ENCODE data around the gene BBS12.

BBS12 gene

DNA sequence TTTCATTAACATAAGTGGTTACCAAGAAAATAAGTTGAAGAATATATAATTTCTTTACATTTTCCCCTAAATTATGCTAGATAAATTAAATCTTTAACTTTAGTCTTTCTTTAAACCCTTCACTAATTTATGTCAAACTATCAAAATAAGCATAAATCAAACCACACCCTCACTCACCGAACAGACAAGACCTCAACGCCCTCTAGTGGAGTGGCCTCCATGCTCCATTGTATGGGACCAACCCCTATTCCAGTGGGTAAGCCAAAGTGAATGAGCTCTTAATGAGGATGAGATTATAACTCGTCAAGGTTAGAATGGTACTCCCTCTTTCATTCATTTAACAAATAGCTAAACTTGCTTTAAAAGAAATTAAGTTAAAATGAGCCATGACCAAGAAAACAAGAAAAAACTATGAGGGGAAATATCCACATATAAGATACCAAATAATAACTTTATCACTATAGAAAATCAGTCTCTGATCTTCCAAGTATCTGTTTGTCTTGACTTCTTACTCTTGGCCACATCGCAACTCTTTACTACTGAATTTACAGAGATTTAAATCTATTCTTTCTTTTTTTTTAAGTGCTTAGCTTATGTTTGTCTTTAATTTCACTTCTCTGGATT is 15.6 kb upstream of the BBS12 start:
- DNase-seq = peak; percentile 84 to 85

DNA sequence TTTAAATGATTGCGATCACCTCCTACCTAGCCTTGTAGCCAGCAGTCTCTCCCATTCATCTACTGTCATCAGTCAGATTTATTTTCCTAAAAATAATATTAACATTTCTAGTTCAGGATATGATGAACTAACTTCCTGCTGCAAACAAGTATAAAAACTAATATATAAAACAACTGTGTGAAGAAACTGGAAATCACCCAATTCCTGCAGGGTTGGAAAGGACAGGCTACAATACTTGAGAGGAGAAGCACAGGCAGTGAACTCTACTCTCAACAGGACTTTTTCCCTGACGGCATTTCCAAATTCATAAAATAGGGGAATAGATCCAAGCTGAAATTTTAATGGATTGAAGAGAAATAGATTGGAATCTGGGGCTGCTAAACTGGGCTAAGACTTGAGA is 14.2 kb upstream of the BBS12 start:
- no peak for DNase-seq

DNA sequence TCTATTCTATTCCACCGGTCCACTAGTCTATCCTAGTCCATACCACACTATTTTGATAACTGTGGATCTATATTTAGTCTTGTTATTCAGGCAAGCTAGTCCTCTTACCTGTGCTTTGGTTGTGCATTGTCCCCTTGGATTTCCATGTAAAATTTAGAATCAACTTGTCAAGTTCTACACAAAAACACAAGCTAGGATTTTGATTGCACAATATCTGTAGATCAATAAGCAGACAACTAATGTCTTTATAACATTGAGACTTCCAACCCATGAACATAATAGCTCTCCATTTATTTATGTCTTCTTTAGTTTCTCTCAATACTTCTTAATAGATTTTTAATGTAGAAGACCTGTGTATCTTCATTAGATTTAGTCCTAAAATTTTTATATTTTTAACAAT is 10.2 kb upstream of the BBS12 start:
- no peak for DNase-seq

DNA sequence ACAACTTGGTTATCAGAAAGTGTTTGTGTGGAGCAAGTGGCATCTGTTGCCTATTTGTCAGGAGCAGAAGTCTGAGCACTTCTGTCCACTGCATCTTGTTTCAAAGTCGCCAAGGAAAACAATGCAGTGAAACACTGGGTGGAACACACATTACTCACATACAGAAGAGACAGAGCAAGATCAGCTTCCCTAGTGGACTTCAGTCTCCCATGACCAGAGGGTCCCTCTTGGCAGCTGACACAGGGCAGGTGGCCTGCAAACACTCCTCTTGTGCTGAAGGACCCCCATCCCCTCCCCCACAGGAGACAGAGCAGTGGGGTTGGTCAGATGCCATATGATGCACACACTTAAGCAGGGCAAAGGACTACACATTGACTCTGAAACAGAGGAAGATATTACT is 3.6 kb upstream of the BBS12 start:
- DNase-seq = no peak

DNA sequence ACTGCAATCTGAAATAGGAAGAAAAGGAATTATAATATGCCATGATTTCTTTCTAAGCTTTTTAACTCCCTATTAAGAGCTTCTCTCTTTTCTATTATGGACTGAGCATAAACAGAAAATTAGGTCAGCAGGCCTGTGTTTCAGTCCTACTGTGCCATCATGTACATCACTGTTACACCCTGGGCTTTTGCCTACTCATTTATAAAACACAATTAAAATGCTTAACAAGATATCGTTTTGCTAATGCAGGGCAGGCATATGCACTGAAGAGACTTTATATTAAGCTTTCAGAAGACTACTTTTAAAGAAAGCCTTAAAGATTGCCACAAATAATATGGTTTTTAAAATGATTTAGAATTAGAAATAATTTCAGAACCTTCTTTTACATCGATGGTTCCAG is 828 bp upstream of the BBS12 start:
- DNase-seq = no peak

DNA sequence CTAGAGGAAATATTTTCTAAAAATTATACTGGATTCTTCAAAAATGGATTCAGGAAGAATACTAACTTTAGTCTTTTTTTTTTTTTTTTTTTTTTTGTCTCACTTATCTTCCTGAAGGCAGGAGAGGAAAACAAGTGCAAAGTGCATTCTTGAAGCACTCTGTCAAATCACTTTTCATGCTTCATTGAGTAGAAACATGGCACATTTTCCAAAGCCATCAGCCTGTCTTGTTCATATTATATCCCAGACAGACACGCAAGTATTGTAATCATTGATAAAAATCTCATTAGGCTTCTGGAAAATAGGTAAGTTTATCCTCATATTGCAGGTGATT is 1.2 kb downstream of the BBS12 start:
- DNase-seq = no peak

DNA sequence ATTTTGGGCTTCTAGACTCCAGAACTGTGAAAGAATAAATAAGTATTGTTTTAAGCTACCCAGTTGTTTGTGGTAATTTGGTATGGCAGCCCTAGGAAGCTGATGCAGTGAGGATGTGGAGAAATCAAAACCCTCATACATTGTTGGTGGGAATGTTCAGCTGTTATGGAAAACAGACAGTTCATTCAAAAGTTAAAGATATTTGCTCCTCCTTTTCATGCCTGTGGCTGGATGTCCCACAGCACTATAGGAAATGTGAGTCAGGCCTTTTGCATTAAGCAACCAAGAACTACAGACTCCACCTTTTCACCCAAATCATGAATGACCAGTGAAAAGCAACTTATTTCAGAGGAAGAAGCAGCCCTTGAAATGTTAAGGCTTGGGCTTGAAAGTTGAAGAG is 6.7 kb downstream of the BBS12 start:
- no peak for DNase-seq

DNA sequence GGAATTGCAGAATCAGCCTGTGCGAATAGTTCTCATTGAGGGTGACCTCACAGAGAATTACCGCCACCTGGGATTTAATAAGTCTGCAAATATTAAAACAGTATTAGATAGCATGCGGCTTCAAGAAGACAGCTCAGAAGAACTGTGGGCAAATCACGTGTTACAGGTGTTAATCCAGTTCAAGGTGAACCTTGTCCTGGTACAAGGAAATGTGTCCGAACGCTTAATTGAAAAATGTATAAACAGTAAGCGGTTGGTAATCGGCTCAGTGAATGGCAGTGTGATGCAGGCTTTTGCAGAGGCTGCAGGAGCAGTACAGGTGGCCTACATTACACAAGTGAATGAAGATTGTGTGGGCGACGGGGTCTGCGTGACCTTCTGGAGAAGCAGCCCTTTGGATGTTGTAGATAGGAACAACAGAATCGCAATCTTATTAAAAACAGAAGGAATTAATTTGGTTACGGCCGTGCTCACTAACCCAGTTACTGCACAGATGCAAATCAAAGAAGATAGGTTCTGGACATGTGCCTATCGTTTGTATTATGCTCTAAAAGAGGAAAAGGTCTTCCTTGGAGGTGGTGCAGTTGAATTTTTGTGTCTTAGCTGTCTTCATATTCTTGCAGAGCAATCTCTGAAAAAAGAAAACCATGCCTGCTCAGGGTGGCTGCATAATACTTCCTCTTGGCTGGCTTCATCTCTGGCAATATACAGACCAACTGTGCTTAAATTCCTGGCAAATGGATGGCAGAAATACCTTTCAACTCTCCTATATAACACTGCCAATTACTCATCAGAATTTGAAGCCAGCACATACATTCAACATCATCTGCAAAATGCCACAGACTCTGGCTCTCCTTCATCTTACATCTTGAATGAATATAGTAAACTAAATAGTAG is 10.7 kb downstream of the BBS12 start:
- DNase-seq = no peak

DNA sequence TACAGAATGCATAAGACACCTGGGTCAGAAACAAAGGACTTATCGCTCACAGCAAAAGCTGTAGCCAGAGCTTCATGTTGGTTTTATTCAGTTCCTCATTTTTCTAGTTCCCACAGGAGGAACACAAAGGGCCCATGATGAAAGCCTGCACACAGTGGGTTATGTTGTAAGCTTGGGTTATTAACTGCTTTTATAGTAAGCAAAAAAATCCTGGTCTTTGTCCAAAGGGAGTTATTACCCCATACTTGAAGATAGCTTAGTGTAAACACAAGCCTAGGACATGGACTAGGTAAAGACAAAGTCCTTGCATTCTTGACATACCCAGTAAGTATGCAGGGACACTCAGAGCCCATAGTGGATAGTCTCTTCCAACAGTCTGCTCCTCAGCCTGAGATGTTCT is 11.7 kb downstream of the BBS12 start:
- no peak for DNase-seq

DNA sequence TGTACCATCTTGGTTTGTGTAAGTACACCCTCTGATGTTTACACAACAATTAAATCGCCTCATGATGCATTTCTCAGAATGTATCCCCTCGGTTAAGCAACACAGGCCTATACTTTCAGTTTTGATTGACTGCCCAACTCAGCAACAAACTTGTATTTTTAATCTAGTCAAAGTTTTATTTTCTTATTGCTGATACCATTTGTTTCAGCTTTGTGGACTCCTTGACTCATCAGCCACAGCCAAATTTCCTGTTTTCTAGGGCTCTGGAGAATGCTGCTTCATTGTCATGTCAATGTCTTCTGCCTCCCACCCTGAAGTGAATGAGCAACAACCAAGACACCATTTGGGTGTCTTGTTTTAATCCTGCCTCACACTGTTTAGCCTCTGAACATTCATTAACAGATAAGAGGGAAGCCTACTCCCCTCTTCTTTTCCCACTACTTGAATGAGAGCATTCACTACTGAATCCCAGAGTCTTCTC is 14.0 kb downstream of the BBS12 start:
- no peak for DNase-seq

DNA sequence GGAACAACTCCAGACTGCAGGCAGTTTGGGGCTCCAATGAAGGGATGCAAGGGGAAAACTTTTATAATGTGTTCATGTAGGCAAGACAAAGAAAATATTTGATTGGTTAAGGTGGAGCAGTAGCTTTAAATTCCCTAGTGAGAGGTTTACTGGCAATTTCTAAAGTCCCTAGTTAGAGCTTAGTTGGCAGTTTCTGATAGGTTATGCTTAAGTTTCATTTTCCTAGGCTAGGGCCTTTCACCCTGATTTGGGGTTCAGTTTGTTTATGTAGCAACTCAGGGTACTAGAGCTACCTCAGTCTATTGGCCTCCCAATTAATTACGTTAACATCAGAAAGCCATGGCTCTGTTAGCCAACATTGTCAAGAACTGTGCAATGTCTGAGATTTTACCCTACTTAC is 14.6 kb downstream of the BBS12 start:
- DNase-seq = no peak

DNA sequence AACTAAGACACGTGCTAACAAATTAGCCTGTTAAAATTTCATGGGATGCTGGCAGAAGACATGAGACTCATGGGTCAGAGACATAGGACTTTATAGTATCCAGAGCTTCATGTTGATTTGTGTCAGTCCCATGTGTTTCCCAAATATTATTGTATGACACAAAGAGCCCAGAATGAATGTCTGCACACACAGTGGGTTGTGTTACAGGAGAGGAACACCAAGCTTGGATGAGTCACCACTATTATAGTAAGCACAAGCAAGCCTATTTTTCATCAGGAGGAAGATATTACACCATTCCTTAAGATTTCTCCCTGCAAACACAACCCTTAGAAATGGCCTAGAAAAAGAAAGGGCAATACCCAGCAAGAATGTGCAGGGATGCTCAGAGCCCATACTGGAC is 15.4 kb downstream of the BBS12 start:
- no peak for DNase-seq

DNA sequence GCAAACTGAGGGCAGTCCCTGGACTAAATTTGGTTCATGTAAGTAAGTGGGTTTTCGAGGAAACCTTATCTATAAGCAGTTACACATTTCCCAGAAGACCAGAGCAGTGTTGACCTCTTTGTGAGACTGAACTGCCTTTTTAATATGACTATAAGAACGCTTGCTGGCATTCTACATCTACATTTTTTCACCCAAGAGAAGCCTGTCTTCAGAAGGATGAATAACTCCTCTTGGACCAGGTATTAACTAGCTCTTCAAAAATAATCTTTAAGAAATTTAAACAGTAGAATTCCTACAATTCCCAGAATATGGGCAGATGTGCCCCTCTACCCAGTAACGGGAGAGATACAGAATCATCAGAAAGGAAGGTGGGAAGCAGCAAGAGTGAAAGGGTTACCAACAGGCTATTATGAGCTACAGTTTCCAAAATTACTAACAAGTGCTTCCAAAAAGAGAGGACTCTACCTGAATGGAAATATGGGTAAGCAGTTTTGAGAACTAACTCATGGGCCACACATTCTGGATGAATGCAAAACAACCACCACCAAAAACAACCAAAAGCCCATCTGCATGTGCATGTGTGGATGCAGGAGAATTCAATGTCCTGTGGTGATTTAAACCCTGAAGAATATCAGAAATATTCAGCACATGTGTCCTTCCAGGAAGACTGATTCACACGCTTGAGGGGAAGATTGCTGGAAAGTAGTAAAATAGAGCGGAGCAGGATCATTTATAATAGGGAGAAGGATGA is 17.4 kb downstream of the BBS12 start:
- no peak for DNase-seq

DNA sequence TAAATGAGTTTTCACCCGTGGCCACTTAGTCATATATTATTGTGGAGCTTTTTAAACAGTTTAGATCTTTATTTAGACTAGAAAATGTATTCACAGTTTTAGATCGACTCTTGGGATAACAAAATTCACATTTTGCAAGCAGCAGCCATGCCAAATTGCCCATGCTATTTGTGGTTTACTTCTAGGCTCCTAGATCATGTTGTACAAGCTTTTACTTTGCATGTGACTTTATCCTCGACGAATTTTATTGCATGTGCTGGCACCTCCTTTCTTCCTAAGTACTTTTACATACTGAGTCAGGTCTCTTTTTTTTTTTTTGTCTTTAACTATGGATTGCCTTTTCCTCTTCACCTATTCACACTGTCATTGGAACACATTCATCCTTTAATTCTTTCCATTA is 23.2 kb downstream of the BBS12 start:
- DNase-seq = no peak

DNA sequence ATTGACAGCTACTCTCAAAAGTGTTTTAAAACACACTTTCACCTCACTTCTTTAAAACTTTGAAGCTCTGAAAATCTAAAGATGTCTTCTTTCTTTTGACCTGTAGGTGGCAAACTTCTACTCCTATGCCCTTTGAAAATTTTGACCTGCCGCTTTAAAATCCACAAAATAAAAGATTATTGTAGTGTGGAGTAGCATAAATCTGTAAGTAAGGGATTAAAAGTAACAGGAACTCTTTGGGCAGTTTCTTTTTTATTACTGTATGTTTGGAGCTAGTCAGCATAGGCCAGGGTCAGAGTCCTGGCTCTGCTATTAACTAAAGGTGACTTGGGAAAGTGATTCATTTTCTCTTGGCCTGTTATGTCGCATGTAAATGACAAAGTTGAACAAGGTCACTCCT is 25.5 kb downstream of the BBS12 start:
- no peak for DNase-seq

DNA sequence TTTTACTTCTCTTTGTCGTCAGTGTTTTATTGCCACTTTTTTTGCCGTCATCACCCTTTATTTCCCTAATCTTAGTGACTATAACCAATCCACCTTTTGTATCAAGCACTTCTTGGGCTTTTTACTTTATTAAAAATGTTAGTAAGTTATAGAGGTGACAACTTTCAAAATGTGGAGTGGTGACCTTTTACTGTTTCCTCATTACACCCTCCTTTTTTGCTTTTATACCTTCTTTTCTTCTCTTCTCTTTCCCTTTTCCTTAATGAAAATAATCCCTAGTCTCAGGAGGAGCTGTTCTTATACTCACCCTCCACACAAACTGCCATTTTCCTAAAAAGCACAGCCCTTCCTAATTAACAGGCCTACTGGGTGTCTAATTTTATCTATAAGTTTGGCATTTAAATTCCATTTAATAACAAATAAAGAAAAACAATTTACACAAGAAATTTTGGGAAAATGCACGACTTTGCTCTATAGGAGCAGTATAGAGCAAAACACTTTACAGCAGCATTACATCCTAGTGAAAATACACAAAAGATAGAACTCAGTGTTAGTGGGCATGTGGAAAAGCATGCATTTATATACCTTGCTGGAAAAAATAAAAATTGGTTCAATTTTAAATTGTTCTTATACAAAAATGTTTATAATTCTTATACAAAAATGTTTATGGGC is 27.3 kb downstream of the BBS12 start:
- DNase-seq = no peak

DNA sequence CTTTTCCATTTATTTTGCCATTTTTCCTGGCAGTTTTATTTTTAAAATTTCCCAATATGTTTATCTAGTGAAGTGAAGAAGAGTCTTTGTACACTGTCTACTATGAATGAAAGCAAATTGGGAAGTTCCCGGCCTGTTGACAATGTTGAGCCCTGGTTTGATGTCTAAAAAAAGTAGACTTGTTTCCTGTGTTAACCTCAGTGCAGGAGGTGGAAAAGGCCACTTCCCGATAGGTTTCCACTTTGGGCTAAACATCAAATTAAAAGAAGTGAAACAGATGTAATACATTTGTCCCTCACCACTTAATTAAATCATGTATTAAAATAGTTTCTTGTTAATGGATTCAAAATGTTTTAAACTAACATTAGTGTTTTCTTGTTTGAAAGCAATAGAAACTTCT is 30.0 kb downstream of the BBS12 start:
- no peak for DNase-seq

DNA sequence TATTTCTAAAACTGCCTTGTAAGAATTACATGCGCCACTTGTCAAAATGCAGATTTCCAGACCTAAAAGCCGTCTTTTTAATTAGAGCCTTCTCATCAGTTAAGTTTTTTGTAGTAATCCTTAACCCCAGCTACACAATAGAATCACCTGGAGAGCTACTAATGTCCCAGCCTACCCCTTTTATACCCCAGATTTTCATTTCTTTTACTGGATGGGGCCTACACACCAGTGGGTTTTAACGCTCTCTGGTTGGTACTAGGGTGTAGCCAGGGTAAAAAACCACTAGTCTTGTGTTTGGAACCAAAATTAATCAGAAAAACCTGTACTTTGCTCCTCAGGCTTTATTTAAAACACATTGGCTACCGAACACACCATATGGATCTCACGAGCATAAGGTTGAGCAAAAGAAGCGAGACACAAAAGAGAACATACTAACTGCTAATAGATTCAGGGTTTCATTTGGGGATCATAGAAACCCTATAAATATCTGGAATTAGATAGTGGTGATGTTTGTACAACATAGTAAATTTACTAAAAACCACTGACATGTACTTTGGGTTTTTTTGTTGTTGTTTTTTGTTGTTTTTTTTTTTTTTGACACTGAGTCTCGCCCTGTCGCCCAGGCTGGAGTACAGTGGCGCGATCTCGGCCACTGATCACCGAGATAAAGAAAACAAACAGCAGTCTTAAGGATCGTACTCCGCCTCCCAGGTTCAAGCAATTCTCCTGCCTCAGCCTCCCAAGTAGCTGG is 30.6 kb downstream of the BBS12 start:
- no peak for DNase-seq

DNA sequence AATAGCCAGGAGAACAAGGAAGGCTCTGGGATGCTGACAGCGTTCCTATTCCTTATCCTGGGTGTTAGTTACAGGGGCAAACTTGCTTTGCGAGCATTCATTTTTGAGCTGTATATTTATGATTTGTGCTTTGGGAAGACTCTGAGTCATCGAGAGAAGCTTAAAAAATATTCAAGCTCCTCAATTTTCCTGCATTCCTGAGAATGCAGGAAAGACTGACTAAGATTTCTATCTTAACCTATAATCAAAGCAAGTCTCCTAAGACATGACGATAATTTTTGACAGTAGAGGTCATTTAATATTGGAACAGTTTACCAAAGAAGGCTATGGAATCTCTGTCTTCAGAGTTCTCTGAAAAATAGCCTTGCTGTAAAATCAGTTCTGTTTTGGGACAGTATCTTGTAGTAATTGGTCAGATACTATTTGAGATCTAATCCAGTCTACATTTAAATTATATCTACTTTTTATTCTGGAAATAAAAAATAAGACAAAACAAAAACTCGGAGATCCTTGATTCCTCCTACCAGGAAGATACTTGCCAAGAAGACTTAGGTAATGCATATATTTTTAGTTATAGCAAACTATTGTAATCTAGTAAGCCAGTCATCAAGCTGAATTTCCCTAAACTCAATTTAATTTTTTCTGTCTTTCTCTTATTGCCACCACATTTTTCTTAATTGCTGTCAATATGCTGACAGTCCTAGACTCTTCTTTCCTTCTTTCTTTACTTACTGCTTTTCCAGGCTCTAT is 31.7 kb downstream of the BBS12 start:
- DNase-seq = no peak

DNA sequence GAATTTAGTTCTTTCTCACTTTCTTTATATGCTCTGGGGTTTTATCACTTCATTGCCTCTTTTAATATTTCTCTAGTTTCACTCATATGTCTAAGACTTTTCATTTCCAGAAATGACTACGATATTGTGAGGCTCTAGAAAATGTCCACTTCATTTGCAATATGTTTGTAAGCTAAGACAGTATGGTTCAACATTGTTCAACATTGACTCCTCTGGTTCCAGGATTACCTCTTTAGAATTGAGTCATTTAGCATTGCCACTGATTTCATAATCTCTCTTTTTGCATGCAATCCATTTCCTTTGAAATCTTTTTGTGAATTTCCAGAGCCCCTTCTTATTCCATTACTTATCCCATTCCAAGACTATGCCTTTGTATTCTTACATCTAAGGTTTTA is 32.3 kb downstream of the BBS12 start:
- no peak for DNase-seq

DNA sequence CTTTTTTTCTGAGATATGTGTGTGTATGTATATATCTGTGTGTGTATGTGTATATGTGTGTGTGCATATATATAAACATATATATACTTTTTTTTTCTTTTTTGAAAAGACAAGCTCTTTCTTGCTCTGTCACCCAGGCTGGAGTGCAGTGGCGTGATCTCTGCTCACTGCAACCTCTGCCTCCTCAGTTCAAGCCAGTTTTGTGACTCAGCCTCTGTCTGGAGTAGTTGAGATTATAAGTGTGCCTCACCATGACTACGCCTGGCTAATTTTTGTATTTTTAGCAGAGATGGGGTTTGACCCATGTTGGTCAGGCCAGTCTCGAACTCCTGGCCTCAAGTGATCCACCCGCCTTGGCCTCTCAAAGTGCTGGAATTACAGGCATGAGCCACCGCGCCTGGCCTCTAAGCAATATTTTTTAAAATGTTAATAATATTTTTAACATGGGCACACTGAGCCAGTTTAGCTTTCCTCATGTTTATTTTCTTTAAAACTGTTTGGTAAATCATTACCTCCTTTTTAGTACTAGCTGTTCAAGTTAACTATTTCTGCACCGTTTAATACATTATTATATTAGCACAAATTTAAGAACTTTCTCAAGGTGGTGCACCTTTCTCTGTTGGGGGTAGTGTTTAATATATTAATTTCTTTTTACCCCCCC is 33.3 kb downstream of the BBS12 start:
- no peak for DNase-seq
